Activated T-helper 1 cell treated with anti-CD3 and anti-CD28 coated beads, Interleukin-12 subunit alpha, Interleukin-12 subunit beta, Interleukin-2, Interleukin-4 antibody, amounts not matched to agents 30 ng/mL and 10 ng/mL and 1 ng/mL, durations not matched to agents 14 hours and 24 hours and 36 hours (primary cell): ENCODE measurements around the gene ZNF236. TPM values are rescaled to one million over a fixed set of nuclear protein-coding genes. Genes with fewer than 3 reads are reported as not detected.

Experiments used
- DNase-seq: peaks from one replicate; pipeline ENCODE4 v3.0.0; 2021; ENCODE audit warnings: low spot score
- H3K27ac Mint-ChIP-seq: one replicate; pipeline ENCODE4 v1.8.0; 2021; ENCODE audit warnings: mild to moderate bottlenecking, mixed read lengths
- H3K27me3 Mint-ChIP-seq: one replicate; pipeline ENCODE4 v1.8.0; 2022; ENCODE audit warnings: mild to moderate bottlenecking, moderate library complexity, mixed read lengths; ENCODE audit not compliant: insufficient read depth
- H3K36me3 Mint-ChIP-seq: one replicate; pipeline ENCODE4 v1.8.0; 2021; ENCODE audit warnings: low read depth, mixed read lengths
- H3K4me1 Mint-ChIP-seq: one replicate; pipeline ENCODE4 v1.8.0; 2021; ENCODE audit warnings: low read depth, mixed read lengths
- H3K4me3 Mint-ChIP-seq: one replicate; pipeline ENCODE4 v1.8.0; 2021; ENCODE audit warnings: mild to moderate bottlenecking, moderate library complexity, mixed read lengths
- H3K9me3 Mint-ChIP-seq: one replicate; pipeline ENCODE4 v1.8.0; 2021; ENCODE audit warnings: mixed read lengths
- intact Hi-C: fragments of 100-400 bp; cut with micrococcal nuclease; formaldehyde crosslinking; loops from one replicate; pipeline ENCODE4 v1.15.1; 2024
- total RNA-seq: library from RNA; stranded (reverse); gene quantifications from 2 replicates; pipeline ENCODE4 v1.2.3, GENCODE V29; 2022

Gene ZNF236
- total RNA-seq, 1 donor from 2014 or later = 18.0 TPM

DNA sequence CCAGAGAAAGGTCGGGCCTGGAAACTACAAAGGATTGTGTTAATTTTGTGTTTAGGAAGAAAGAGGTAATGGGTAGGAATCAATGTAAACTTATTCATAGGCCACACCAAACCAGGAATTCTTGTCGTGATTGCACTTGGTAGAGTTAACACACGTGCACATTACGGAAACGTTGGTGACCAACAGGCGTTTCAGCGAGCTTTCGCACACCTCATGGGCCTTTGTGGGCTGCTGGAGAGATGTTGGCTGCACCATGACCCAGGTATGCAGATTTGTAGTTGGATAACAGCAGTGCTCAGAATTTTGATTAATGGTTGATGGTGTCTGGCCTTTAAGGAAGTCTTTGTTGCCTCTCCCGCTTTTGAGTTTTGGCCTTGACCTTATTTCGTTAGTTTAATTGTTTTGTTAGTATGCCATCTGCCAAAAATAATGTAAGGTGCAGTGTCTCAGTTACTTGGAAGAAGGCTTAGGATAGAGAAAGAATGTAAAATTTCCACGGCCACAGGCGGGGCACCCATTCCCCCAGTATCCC, 1.9 kb downstream of the ZNF236 start:
- intact Hi-C loops = loop anchor here (5.0 to 10.0 kb wide), 5 partner anchors 158 to 381 kb away; partner anchors contain the start of gene MBP
- Mint-ChIP-seq H3K4me1 (peaks cover 42% of the 10 kb centered on the region), H3K36me3 (peaks cover 2% of the 10 kb centered on the region), H3K4me3 (peak overlapping the region; percentile 60), H3K27ac (peak overlapping the region; percentile 61), H3K9me3 (no peaks in the 10 kb centered on the region), H3K27me3 (no peaks in the 10 kb centered on the region)
- DNase-seq = no peak

DNA sequence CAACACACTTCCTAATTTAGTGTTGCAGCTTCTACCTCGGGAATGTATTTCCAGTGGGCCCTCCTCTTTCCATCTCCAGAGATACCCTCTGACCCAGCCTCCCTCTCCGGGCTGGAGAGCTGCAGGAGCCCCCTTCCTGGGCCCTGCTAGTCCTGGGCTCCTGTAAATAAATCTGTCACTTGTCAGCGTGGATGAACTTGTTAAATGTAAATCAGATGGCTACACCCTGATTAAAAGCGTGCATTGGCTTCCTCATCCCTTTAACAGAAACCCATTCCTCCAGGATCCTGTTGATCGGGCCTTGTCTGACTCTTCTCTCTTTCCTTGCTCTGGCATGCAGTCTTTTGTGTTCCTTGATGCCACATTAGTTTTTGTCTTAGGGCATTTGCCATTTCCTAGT, 2.4 kb downstream of the ZNF236 start:
- intact Hi-C loops = loop anchor here (5.0 to 10.0 kb wide), 5 partner anchors 158 to 380 kb away; partner anchors contain the start of gene MBP
- H3K27me3 Mint-ChIP-seq = no peaks in the 10 kb centered on the region
- no peaks in the 10 kb centered on the region for H3K9me3 Mint-ChIP-seq
- H3K4me3 Mint-ChIP-seq = peak overlapping the region; percentile 60
- peaks cover 2% of the 10 kb centered on the region for H3K36me3 Mint-ChIP-seq
- peaks cover 39% of the 10 kb centered on the region for H3K4me1 Mint-ChIP-seq
- peak overlapping the region; percentile 55 for H3K27ac Mint-ChIP-seq
- no peak for DNase-seq

DNA sequence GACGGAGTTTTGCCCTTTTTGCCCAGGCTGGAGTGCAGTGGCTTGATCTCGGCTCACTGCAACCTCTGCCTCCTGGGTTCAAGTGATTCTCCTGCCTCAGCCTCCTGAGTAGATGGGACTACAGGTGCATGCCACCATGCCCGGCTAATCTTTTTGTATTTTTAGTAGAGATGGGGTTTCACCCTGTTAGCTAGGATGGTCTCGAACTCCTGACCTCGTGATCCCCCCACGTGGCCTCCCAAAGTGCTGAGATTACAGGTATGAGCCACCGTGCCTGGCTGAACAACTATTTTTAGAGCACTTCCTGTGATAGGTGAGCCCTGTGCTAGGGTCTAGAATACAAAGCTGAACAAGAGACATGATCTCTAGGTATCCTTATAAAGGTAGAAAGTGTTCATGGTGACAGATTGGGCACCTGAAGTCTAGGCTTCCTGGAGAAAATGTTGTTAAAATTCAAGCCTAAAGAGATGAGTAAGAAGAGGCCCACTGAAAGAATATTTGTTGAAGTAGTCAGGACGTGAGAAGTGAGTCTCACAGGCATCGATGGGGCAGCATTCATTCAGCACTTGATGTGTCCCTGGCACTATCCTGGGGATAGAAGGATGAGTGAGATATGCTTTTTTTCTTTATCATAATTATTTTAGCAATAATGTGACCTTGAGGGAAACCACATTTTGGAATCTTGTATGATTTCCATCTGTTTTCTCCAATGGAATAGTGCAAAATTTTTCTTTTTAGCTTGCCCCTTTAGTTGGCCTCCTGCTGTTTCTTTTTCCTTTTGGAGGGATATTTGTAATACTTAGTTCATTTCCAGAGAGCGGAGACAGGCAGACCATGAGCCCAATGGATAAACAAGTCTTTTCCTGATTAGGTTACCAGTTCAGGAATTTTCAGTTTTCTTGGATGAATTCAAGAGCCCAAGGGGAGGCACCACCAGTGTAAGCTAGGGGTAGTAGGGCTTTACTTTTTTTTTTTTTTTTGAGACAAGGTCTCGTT, 5.1 kb downstream of the ZNF236 start:
- intact Hi-C loops = loop anchor here (10.0 kb wide), 2 partner anchors 277 to 377 kb away; no protein-coding TSS in a partner anchor
- H3K36me3 Mint-ChIP-seq = peaks cover 4% of the 10 kb centered on the region
- DNase-seq = no peak
- no peaks in the 10 kb centered on the region for H3K27me3 Mint-ChIP-seq
- peaks cover 26% of the 10 kb centered on the region for H3K4me1 Mint-ChIP-seq
- no peaks in the 10 kb centered on the region for H3K9me3 Mint-ChIP-seq
- H3K4me3 Mint-ChIP-seq = no peak overlapping the region
- no peak overlapping the region for H3K27ac Mint-ChIP-seq

DNA sequence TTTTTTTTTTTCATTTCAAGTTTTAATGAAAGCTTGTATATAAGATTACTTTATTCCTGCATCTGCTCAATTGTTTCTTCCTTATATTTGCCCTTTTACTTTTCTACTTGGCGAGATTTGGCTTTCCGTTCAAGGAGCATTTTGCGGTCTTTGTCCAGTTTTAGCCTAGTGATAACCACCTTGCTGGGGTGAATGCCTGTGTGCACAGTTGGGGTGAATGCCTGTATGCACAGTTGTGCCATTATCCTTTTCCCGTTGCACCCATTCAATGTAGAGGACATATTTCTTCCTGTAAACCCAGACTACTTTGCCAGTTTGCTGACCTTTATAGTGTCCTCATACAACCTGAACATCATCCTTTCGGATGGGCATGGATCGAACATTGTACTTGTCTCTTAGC, 12.0 kb downstream of the ZNF236 start:
- peaks cover 9% of the 10 kb centered on the region for H3K4me1 Mint-ChIP-seq
- no peak overlapping the region for H3K27ac Mint-ChIP-seq
- peaks cover 4% of the 10 kb centered on the region for H3K36me3 Mint-ChIP-seq
- H3K27me3 Mint-ChIP-seq = no peaks in the 10 kb centered on the region
- intact Hi-C loops = no loop called here
- H3K9me3 Mint-ChIP-seq = no peaks in the 10 kb centered on the region
- no peak for DNase-seq
- H3K4me3 Mint-ChIP-seq = no peak overlapping the region

DNA sequence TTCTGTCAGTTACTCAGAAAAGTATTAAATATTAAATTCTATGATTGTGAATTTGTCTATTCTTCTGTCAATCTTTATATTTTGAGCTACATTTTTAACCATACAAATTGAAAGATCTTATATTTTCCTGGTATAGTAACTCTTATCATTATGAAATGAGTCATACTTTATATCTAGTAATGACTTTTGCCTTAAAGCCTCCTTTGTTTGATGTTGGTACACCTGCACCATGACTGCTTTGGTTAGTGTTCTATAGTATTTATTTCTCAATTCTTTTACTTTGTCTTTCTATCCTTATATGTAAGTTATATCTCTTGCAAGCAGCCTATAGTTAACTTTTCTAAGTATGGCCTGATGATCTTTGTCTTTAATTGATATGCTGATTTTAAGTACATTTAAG, 13.0 kb downstream of the ZNF236 start:
- Mint-ChIP-seq H3K4me1 (peaks cover 9% of the 10 kb centered on the region), H3K27ac (no peak overlapping the region), H3K36me3 (peaks cover 4% of the 10 kb centered on the region), H3K9me3 (no peaks in the 10 kb centered on the region), H3K4me3 (no peak overlapping the region), H3K27me3 (no peaks in the 10 kb centered on the region)
- intact Hi-C loops = no loop called here
- DNase-seq = no peak

DNA sequence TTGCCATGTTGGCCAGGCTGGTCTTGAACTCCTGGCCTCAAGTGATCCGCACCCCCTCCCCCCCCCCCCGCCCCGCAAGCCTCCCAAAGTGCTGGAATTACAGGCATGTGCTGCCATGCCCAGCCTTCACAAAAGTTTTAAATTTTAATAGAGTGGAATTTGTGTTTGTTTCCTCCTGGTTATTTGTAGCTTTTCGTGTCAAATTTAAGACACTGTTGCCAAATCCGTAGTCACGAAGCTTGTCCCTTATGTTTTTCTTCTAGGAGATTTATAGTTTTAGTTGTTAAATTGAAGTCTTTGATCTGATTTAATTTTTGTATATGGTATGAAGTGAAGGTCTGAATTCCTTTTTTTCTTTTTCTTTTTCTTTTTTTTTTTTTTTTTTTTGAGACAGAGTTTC, 14.7 kb downstream of the ZNF236 start:
- Mint-ChIP-seq H3K4me1 (peaks cover 9% of the 10 kb centered on the region), H3K4me3 (no peak overlapping the region), H3K27ac (no peak overlapping the region), H3K27me3 (no peaks in the 10 kb centered on the region), H3K9me3 (no peaks in the 10 kb centered on the region), H3K36me3 (peaks cover 4% of the 10 kb centered on the region)
- DNase-seq = no peak
- intact Hi-C loops = no loop called here

DNA sequence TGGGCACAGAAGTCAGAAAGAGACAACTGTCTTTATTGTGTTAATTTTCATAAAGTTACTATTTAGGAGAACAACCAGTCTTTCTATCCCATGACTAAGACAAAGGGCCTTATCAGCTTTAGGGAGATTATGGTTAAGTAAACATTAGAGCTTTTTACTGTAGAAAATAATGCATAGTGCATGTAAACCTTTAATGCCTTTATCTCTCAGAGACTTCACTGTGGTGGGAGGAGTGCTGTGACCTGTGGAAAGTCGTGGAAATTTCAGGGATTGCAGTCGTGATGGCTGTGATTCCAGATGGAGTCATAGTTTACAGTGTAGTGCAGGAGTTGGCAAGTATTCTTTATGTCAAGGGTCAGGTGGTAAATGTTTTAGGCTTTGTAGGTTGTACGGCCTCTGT, 15.8 kb downstream of the ZNF236 start:
- Mint-ChIP-seq H3K4me1 (peaks cover 9% of the 10 kb centered on the region), H3K4me3 (no peak overlapping the region), H3K27ac (no peak overlapping the region), H3K9me3 (no peaks in the 10 kb centered on the region), H3K36me3 (peaks cover 1% of the 10 kb centered on the region), H3K27me3 (no peaks in the 10 kb centered on the region)
- no peak for DNase-seq
- intact Hi-C loops = no loop called here

DNA sequence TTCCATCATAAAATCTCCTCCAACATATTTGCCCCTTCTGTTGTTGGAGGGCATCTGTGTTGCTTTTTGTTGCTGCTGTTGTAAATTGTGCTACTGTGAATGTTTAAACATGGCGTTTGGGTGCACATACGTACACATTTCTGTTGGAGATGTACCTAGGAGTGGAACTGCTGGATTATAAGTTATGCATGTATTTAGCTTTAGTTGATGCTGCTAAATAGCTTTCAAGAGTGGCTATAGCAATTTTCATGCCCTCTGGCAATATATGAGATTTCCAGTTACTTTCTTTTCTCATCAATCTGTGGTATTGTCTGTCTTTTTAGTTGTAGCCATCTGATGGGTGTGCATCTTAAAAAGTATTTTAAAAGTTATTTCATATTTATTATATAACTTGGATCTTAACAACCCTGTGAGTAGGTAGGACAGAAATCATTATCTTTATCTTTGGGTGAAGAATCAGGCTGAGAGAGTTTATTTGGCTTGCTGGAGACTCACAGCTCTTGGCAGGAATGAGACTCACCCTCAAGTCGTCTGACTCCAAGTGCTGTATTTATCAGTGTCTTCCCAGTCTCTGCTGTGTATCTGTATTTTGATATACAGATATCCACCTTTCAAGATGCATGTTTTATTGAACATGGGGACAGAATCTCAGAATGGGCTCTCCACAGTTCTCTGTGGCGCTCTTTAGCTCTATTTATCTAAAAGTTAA, 16.9 kb downstream of the ZNF236 start:
- Mint-ChIP-seq H3K27me3 (no peaks in the 10 kb centered on the region), H3K4me3 (no peak overlapping the region), H3K36me3 (no peaks in the 10 kb centered on the region), H3K27ac (no peak overlapping the region), H3K9me3 (no peaks in the 10 kb centered on the region), H3K4me1 (peaks cover 9% of the 10 kb centered on the region)
- DNase-seq = no peak
- intact Hi-C loops = no loop called here

DNA sequence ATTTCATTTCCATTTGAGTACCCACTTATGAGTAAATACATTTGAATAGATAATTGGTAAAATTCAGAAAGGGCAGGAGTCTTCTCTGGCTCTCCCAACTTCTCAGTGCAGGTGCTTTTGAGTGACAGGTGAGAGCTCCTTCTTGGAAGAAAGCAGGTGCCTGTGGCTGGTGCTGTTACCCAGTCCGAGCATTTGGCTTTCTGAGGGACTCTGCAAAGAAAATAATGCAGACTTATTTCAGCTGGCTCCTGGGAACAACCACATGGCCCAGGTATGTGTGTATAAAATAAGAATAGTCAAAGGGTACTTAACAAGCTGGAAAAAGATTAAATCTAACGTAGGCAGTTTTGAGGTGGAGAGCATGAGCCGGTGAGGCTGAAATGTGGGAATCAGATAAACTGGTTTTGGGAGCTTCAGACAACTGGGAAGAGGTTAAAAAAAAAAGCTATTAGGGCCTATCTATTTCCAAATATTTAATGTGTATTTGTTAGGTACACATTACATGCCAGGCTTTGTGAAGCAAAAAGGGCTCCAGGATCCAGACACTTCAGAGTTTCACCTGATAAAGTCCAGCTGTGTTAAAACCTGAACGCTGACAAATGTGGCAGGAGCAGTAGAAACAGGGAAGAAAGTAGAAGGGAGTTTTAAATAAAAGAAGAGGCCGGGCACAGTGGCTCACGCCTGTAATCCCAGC, 20.6 kb downstream of the ZNF236 start:
- no peak for DNase-seq
- Mint-ChIP-seq H3K27ac (no peak overlapping the region), H3K9me3 (no peaks in the 10 kb centered on the region)

DNA sequence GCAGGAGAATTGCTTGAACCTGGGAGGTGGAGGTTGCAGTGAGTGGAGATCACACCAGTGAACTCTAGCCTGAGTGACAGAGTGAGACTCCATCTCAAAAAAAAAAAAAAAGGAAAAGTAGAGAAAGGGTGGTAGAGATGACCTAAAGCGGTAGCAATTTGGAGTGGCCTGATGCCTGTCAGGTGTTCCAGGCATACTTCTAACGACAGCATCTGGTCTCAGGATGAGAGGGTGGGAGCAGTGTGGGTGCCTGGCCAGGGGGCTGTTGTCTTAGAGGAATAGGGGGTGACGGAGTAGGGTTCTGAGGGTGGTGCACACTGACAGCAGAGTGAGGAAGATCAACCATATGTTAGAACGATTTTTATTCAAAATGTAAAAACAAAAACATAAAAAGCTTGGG, 21.8 kb downstream of the ZNF236 start:
- no peaks in the 10 kb centered on the region for H3K9me3 Mint-ChIP-seq
- no peak overlapping the region for H3K27ac Mint-ChIP-seq
- H3K4me3 Mint-ChIP-seq = no peak overlapping the region
- intact Hi-C loops = no loop called here
- no peaks in the 10 kb centered on the region for H3K27me3 Mint-ChIP-seq
- H3K4me1 Mint-ChIP-seq = peaks cover 5% of the 10 kb centered on the region
- DNase-seq = no peak
- H3K36me3 Mint-ChIP-seq = no peaks in the 10 kb centered on the region

More for the DNA sequence above, 20.6 kb downstream of the ZNF236 start:
- H3K4me1 Mint-ChIP-seq = no peaks in the 10 kb centered on the region
- intact Hi-C loops = no loop called here
- H3K4me3 Mint-ChIP-seq = no peak overlapping the region
- no peaks in the 10 kb centered on the region for H3K36me3 Mint-ChIP-seq
- H3K27me3 Mint-ChIP-seq = no peaks in the 10 kb centered on the region

DNA sequence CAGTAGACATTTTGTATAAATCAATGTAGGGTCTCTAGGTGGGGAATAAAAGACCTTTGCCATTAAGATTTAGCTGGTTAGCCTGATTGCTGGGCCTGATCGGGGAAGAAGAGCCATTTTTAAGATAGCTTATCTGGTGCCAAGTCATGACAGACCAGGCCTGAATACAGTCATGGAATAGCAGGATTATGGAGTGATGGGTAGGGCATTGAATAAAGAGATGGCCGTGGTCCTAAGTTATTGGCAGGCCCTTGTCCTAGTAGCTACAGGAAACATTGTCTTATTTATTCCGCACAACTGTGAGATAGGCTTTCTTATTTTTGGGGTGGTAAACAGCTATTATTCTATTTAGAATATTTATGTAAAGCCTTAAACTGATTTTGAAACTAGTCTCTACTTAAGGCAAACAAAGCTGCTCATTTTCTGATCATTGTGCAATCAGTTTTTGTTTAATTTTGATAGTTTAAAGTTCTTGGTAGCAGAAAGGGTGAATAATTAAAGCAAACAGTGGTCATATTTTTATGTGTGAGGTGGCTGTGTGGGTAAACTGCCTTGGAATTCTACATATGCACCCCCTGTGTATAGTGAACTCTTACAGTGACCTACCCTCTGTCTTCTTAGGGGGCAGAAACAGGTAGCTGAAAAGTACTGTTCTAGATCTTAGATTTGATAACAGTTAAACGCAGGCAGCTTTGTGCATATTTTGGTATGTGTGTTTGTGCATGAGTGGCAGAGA, 22.6 kb downstream of the ZNF236 start:
- no peak overlapping the region for H3K27ac Mint-ChIP-seq
- H3K4me1 Mint-ChIP-seq = peaks cover 11% of the 10 kb centered on the region
- H3K4me3 Mint-ChIP-seq = no peak overlapping the region
- no peaks in the 10 kb centered on the region for H3K36me3 Mint-ChIP-seq
- intact Hi-C loops = no loop called here
- H3K27me3 Mint-ChIP-seq = no peaks in the 10 kb centered on the region
- no peak for DNase-seq
- H3K9me3 Mint-ChIP-seq = no peaks in the 10 kb centered on the region

DNA sequence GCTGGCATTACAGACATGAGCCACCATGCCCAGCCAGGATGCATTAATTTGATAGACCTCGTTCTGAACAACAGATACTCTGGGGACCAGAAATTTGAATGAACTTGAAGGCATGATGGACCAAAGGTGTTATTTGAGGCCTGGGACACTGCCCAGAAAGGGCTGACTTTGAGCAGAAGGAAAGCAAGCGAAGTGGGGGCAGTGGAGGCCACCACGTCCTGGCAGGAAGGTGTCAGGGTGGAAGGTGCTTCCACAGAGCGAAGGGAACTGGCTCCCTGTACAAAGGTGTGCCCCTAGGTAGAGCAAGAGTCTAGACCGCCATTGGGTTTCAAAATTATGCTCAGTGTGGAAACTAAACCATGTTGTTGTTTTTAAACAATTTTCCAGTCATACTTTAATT, 23.9 kb downstream of the ZNF236 start:
- Mint-ChIP-seq H3K4me3 (no peak overlapping the region), H3K36me3 (peaks cover under 1% of the 10 kb centered on the region), H3K9me3 (no peaks in the 10 kb centered on the region), H3K27me3 (no peaks in the 10 kb centered on the region), H3K4me1 (peaks cover 14% of the 10 kb centered on the region), H3K27ac (no peak overlapping the region)
- intact Hi-C loops = no loop called here
- DNase-seq = no peak
